HG02610 (cell line): ENCODE measurements around the gene SYCN.

Source experiments
- ATAC-seq: cut with Tn5 transposase; IDR thresholded peaks from one replicate; pipeline ENCODE4 v1.9.1; 2021; ENCODE audit warnings: mild to moderate bottlenecking, moderate library complexity; ENCODE audit not compliant: unreplicated experiment

Gene SYCN

GRCh38 chr19:39157275-39157996 is 46.6 kb downstream of the SYCN start:
- no peak for ATAC-seq

GRCh38 chr19:39156326-39157230 is 47.5 kb downstream of the SYCN start:
- no peak for ATAC-seq

GRCh38 chr19:39155741-39156140 is 48.3 kb downstream of the SYCN start:
- no peak for ATAC-seq

- no peak for ATAC-seq
Measured at GRCh38 chr19:39155114-39155700, 48.9 kb downstream of the SYCN start.

GRCh38 chr19:39154629-39155100 is 49.4 kb downstream of the SYCN start:
- ATAC-seq = no peak

- ATAC-seq = no peak
Measured at GRCh38 chr19:39154100-39154628, 49.9 kb downstream of the SYCN start.
